HCT116 (cell line): Measurements from ENCODE around the gene SYTL5. TPM values are rescaled to one million over a fixed set of nuclear protein-coding genes. Genes with fewer than 3 reads are reported as not detected.

ENCODE experiments used
- ATAC-seq: fragments of 200-7000 bp; cut with Tn5 transposase; 2 replicates; pipeline ENCODE4 v1.9.1; 2020; ENCODE audit warnings: mild to moderate bottlenecking, moderate library complexity
- BruUV-seq: library from RNA; stranded (reverse); fragments of 400-500 nt; replicated peaks from 2 replicates; lab custom pipeline; 2021; lab: Mats Ljungman, UMichigan
- CTCF ChIA-PET: fragments of 300-600 bp; sonication (Branson Sonifier 250); formaldehyde crosslinking; loops from one replicate; lab custom pipeline; 2021; ENCODE audit warnings: antibody characterized with exemption; lab: Charles Lee
- POLR2A ChIA-PET: fragments of 300-600, 350-600 bp; sonication (Branson Sonifier 250); formaldehyde crosslinking; loops from one replicate; lab custom pipeline; 2021; ENCODE audit warnings: antibody characterized with exemption; lab: Charles Lee
- RAD21 ChIA-PET, 2 experiments: fragments of 300-600 bp; sonication (Branson Sonifier 250); formaldehyde crosslinking; loops; one replicate each; lab custom pipeline; 2023; ENCODE audit warnings: low total read pairs in 2 of 2; ENCODE audit not compliant: uncharacterized antibody in 2 of 2, unreplicated experiment in 2 of 2, low non-redundant PET in 1 of 2; lab: Charles Lee
- DNase-seq: peaks from one replicate; pipeline ENCODE4 v3.0.0-alpha.2; 2010; ENCODE audit warnings: low read depth, low spot score
- H2AFZ ChIP-seq: fragments of 200-600 bp; shearing (Covaris generic), sonication (generic); 2 replicates; pipeline ENCODE4 v1.6.1; 2017; ENCODE audit warnings: low read depth, mixed run types, mixed read lengths, antibody characterized with exemption, low read length; ENCODE audit not compliant: poor library complexity, severe bottlenecking
- H3K27ac ChIP-seq: 2 replicates; pipeline ENCODE4 v1.5.1; 2012; ENCODE audit warnings: low read depth, low read length
- H3K27me3 ChIP-seq: fragments of 200-600 bp; sonication (generic); 2 replicates; pipeline ENCODE4 v1.6.1; 2016; ENCODE audit warnings: mixed run types, low read length, mixed read lengths; ENCODE audit not compliant: insufficient read depth
- H3K36me3 ChIP-seq, 2 experiments: fragments of 200-500 bp in 1 of 2; fragments of 200-600 bp in 1 of 2; sonication (Bioruptor generic) in 1 of 2; sonication (generic) in 1 of 2; 2 replicates each; pipeline versions ENCODE4 v1.5.1 to v1.6.1; 2014 to 2016; ENCODE audit warnings: low read length in 2 of 2, inconsistent platforms in 1 of 2, mixed read lengths in 1 of 2, mixed run types in 1 of 2; ENCODE audit not compliant: insufficient read depth in 2 of 2, control insufficient read depth in 1 of 2
- H3K4me1 ChIP-seq, 2 experiments: fragments of 200-600 bp in 1 of 2; sonication (generic) in 1 of 2; 2 replicates each; pipeline versions ENCODE4 v1.5.1 to v1.6.1; 2012 to 2017; ENCODE audit warnings: low read length in 2 of 2, inconsistent platforms in 1 of 2, mild to moderate bottlenecking in 1 of 2, mixed read lengths in 1 of 2, mixed run types in 1 of 2, moderate library complexity in 1 of 2; ENCODE audit not compliant: insufficient read depth in 2 of 2, control insufficient read depth in 1 of 2
- H3K4me2 ChIP-seq: fragments of 200-600 bp; sonication (generic); 2 replicates; pipeline ENCODE4 v1.6.1; 2017; ENCODE audit warnings: mixed run types, low read length, mixed read lengths
- H3K4me3 ChIP-seq, 2 experiments: fragments of 200-600 bp in 1 of 2; sonication (generic) in 1 of 2; replicated peaks in 1 of 2; 2 replicates each; pipeline ENCODE4 v1.5.1; 2011 to 2016; ENCODE audit warnings: low read length in 2 of 2, control low read depth in 1 of 2, low read depth in 1 of 2, mild to moderate bottlenecking in 1 of 2, mixed read lengths in 1 of 2, mixed run types in 1 of 2
- H3K79me2 ChIP-seq: fragments of 200-600 bp; sonication (generic); 2 replicates; pipeline ENCODE4 v1.6.1; 2017; ENCODE audit warnings: mild to moderate bottlenecking, mixed run types, low read length, moderate library complexity, mixed read lengths; ENCODE audit not compliant: insufficient read depth
- H3K9ac ChIP-seq: fragments of 200-600 bp; sonication (generic); 2 replicates; pipeline ENCODE4 v1.6.1; 2016; ENCODE audit warnings: low read length, mixed read lengths
- H3K9me2 ChIP-seq: fragments of 200-600 bp; sonication (generic), shearing (Covaris generic); 2 replicates; pipeline ENCODE4 v1.6.1; 2017; ENCODE audit warnings: mixed run types, mild to moderate bottlenecking, moderate library complexity; ENCODE audit not compliant: insufficient read depth
- H3K9me3 ChIP-seq, 2 experiments: fragments of 200-500 bp in 1 of 2; fragments of 200-600 bp in 1 of 2; sonication (Bioruptor generic) in 1 of 2; sonication (generic) in 1 of 2; 2 replicates each; pipeline ENCODE4 v1.6.1; 2014 to 2017; ENCODE audit warnings: low read length in 2 of 2, mixed read lengths in 2 of 2, inconsistent platforms in 1 of 2, low read depth in 1 of 2, mild to moderate bottlenecking in 1 of 2, mixed run types in 1 of 2, moderate library complexity in 1 of 2; ENCODE audit not compliant: control insufficient read depth in 1 of 2, insufficient read depth in 1 of 2
- H4K20me1 ChIP-seq: fragments of 200-600 bp; sonication (generic), shearing (Covaris generic); 2 replicates; pipeline ENCODE4 v1.6.1; 2017; ENCODE audit warnings: mixed run types, mild to moderate bottlenecking, moderate library complexity; ENCODE audit not compliant: insufficient read depth
- CBX3 ChIP-seq: IDR thresholded peaks from 2 replicates; pipeline ENCODE4 v1.6.1; 2012; ENCODE audit warnings: low read depth
- CEBPB ChIP-seq: IDR thresholded peaks from 2 replicates; pipeline ENCODE4 v1.6.1; 2012; ENCODE audit warnings: low read depth
- EGR1 ChIP-seq: IDR thresholded peaks from 2 replicates; pipeline ENCODE4 v1.6.1; 2012; ENCODE audit warnings: low read depth
- ELF1 ChIP-seq: IDR thresholded peaks from 2 replicates; pipeline ENCODE4 v1.6.1; 2012; ENCODE audit warnings: low read depth, borderline replicate concordance
- EZH2 ChIP-seq: fragments of 200-600 bp; sonication (generic); IDR thresholded peaks from 2 replicates; pipeline ENCODE4 v1.6.1; 2017; ENCODE audit warnings: antibody characterized with exemption, mixed run types
- EZH2phosphoT487 ChIP-seq: fragments of 200-600 bp; IDR thresholded peaks from 2 replicates; pipeline ENCODE4 v1.6.1; 2018; ENCODE audit warnings: antibody characterized with exemption, borderline replicate concordance
- JUND ChIP-seq: IDR thresholded peaks from 2 replicates; pipeline ENCODE4 v1.6.1; 2012
- POLR2A ChIP-seq: IDR thresholded peaks from 2 replicates; pipeline ENCODE4 v1.7.0; 2011; ENCODE audit warnings: borderline replicate concordance; ENCODE audit not compliant: insufficient read depth, insufficient read length; ENCODE audit errors: extremely low read depth
- SIN3A ChIP-seq: IDR thresholded peaks from 2 replicates; pipeline ENCODE4 v1.6.1; 2012; ENCODE audit warnings: low read depth
- SP1 ChIP-seq: IDR thresholded peaks from 2 replicates; pipeline ENCODE4 v1.6.1; 2012; ENCODE audit warnings: low read depth
- SRF ChIP-seq: IDR thresholded peaks from 2 replicates; pipeline ENCODE4 v1.6.1; 2012; ENCODE audit warnings: low read depth
- intact Hi-C: fragments of 100-400 bp; cut with micrococcal nuclease; formaldehyde crosslinking; loops from 2 replicates; pipeline ENCODE4 v1.10.0; 2022
- total RNA-seq: library from RNA; stranded (reverse); gene quantifications from one replicate; pipeline ENCODE4 v1.2.1, GENCODE V29; 2021; ENCODE audit not compliant: unreplicated experiment
- TF ChIP-seq, protein P1 (sequence below), 3 experiments: fragments of 200-600 bp in 1 of 3; sonication (generic) in 1 of 3; IDR thresholded peaks in 2 of 3; conservative IDR thresholded peaks in 1 of 3; 2 replicates each; pipeline ENCODE4 v1.5.1; 2012 to 2017; ENCODE audit warnings: low read depth in 2 of 3, low read length in 2 of 3, antibody characterized with exemption in 1 of 3, borderline replicate concordance in 1 of 3, control low read depth in 1 of 3, mild to moderate bottlenecking in 1 of 3, mixed read lengths in 1 of 3, mixed run types in 1 of 3, moderate library complexity in 1 of 3; ENCODE audit not compliant: insufficient read depth in 1 of 3
- TF ChIP-seq, protein P2 (sequence below): IDR thresholded peaks from 2 replicates; pipeline ENCODE4 v1.6.1; 2012

The SYTL5 gene
- total RNA-seq, 1 experiment from 2014 or later, result 0.20 TPM

GRCh38 chrX:38018766-38019425, 12.5 kb downstream of the SYTL5 start:
- no peak for ATAC-seq
- POLR2A ChIA-PET, result no interaction called here
- CTCF ChIA-PET, result no interaction called here

More at GRCh38 chrX:38018766-38019425, 12.5 kb downstream of the SYTL5 start:
- DNase-seq, result no peak
- Histone ChIP-seq H3K27me3 (no peaks in the 10 kb centered on the region), H3K79me2 (no peaks in the 10 kb centered on the region), H3K9ac (no peak overlapping the region), H3K9me2 (no peaks in the 10 kb centered on the region), H3K27ac (no peak overlapping the region), H3K9me3 (no peaks in the 10 kb centered on the region), H4K20me1 (no peaks in the 10 kb centered on the region), H3K4me2 (no peak overlapping the region), H3K4me1 (no peaks in the 10 kb centered on the region), H3K36me3 (no peaks in the 10 kb centered on the region), H3K4me3 (no peak overlapping the region), H2AFZ (no peak overlapping the region)
- intact Hi-C loops, result no loop called here
- RAD21 ChIA-PET, result no interaction called here
- TF ChIP-seq, protein P1, sequence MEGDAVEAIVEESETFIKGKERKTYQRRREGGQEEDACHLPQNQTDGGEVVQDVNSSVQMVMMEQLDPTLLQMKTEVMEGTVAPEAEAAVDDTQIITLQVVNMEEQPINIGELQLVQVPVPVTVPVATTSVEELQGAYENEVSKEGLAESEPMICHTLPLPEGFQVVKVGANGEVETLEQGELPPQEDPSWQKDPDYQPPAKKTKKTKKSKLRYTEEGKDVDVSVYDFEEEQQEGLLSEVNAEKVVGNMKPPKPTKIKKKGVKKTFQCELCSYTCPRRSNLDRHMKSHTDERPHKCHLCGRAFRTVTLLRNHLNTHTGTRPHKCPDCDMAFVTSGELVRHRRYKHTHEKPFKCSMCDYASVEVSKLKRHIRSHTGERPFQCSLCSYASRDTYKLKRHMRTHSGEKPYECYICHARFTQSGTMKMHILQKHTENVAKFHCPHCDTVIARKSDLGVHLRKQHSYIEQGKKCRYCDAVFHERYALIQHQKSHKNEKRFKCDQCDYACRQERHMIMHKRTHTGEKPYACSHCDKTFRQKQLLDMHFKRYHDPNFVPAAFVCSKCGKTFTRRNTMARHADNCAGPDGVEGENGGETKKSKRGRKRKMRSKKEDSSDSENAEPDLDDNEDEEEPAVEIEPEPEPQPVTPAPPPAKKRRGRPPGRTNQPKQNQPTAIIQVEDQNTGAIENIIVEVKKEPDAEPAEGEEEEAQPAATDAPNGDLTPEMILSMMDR (IDR thresholded peaks at IDR 0.05 in 2 of 3, conservative IDR thresholded peaks at IDR 0.05 in 1 of 3; ENCODE audit: borderline replicate concordance in 1 of 3, insufficient read depth in 1 of 3, low read depth in 2 of 3, low read length in 2 of 3), result no peak
- TF ChIP-seq POLR2A, result no peak
- TF ChIP-seq SIN3A, result no peak
- no peak for TF ChIP-seq EZH2phosphoT487
- TF ChIP-seq EGR1, result no peak
- TF ChIP-seq CEBPB, result no peak
- no peak for TF ChIP-seq EZH2
- TF ChIP-seq ELF1, result no peak
- TF ChIP-seq CBX3, result no peak
- TF ChIP-seq JUND, result no peak
- TF ChIP-seq SRF, result no peak
- TF ChIP-seq, protein P2, sequence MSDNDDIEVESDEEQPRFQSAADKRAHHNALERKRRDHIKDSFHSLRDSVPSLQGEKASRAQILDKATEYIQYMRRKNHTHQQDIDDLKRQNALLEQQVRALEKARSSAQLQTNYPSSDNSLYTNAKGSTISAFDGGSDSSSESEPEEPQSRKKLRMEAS, result no peak
- TF ChIP-seq SP1, result no peak
- no TSS peak for BruUV-seq
